ENCODE results near the gene ATG13. TPM values are rescaled to one million over a fixed set of nuclear protein-coding genes. Genes with fewer than 3 reads are reported as not detected.
"Not testable (repeated sequence)": the region's sequence is repeated elsewhere in the genome, so short reads cannot be mapped to it uniquely, and the experiment has no call there.

Gene ATG13
- polyA plus RNA-seq, 5 donors: 47.6 to 56.6 (median 49.5) TPM

GRCh38 chr11:46640036-46640788, 22.9 kb downstream of the ATG13 start:
- no peak for DNase-seq

DNA sequence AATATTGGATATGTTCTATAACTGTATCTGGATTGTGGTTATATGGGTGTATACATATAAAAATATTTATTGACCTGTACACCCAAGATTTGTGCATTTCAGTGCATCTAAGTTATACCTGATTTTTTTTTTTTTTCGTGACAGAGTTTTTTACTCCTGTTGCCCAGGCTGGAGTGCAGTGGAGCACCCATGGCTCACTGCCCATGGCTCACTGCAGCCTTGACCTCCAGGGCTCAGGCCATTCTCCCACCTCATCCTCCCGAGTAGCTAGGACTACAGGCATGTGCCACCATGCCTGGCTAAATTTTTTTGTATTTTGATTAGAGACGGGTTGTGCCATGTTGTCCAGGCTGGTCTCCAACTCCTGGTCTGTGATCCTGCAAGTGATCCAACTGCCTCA, 24.3 kb downstream of the ATG13 start:
- DNase-seq: no peak

- no peak for DNase-seq
Measured at GRCh38 chr11:46642627-46643335, 25.4 kb downstream of the ATG13 start.

GRCh38 chr11:46643531-46643930, 26.2 kb downstream of the ATG13 start:
- DNase-seq: no peak

DNA sequence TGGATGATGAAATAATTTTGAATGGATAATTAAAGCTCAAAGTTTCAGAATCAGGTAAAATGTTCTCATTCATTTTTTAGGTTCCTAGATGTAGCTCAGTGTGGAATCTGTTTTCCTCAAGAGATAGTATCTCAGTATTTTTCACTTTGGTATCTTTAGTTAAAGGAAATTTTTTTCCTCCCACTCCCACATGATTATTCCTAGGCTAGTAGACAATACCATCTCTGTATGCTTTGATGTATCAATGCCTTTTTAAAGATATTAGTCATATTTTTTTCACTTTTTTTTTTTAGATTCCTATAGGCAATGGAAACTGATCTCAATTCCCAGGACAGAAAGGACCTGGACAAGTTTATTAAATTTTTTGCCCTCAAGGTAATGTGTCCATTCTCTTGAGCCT, 26.6 kb downstream of the ATG13 start:
- DNase-seq: no peak

DNA sequence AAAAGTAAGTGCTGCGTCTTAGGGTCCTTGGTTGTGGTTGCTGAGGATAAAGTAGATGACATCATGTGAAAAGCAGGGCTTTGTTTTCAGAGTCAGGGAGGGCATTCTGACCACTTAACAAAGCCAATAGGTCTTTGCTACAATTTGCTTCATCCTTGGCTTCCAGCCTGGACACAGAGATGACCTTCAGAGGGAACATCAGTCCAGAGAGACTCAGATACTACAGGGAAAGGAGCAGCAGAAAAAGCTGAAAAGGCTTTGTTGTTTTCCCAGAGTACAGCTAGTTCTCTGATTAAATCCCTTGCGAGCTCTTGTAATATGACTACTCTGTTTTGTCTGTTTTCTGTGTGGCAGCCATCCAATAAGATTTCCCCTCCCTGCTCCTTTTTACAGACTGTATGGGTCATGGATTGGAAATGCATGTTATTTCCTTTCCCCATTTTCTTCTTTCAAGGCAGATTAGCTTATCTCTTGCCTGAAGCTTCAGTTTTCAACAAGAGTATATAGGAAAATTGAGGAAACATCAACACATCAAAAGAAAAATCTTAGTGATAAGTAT, 31.9 kb downstream of the ATG13 start:
- DNase-seq: no peak

- DNase-seq: no peak
Measured at GRCh38 chr11:46655631-46656030, 38.3 kb downstream of the ATG13 start.

- DNase-seq: no peak
Measured at GRCh38 chr11:46657186-46657585, 39.8 kb downstream of the ATG13 start.

DNA sequence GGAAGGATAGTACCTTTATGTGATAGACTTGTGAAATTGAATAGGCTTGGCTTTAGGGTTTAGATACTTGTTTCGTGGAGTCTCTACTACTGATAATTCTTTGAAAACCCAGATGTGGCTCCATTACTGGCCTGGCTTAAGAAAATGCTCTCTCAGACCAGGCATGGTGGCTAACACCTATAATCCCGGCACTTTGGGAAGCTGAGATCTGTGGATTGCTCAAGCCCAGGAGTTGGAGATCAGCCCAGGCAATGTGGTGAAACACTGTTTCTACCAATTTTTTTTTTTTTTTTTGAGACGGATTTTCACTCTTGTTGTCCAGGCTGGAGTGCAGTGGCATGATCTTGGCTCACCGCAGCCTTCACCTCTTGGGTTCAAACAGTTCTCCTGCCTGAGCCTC, 40.9 kb downstream of the ATG13 start:
- DNase-seq: no peak

DNA sequence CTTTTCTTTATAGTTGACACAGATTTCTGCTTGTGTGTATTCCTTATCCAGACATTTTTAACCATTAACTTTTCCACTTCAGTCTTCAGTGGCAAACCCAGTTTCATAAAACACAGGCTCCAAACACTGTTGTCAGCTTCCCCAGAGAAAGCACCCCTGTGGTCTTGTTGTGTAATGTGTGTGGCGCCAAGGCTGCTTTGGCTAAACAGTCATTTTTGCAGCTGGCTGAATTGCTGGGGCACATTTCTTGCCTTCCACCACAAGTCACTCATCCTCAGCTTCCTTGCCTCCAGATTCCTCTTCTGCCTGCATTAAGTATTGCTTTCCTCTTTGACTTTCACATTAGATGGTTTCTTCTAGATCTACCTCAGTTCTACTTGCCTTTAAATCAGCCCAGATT, 42.6 kb downstream of the ATG13 start:
- DNase-seq: no peak

DNA sequence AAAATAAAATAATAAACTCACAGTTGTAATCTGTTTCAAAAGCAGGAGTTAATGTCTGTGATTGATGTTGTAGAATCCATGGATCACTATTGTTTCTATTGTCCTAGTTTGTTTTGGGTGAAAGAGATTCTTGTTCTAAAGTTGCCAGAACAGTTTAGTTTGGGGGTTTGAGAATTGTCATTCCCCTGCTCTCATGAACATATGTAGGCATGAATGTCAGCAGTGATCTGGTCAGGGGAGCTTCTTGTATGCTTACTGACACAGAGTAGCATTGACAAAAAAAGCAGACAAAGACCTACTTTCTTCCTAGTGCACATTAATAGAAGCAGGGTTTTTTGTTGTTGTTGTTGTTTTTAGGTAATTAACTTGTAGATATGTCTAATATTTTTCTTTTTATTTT, 44.5 kb downstream of the ATG13 start:
- no peak for DNase-seq

GRCh38 chr11:46662366-46662765, 45.0 kb downstream of the ATG13 start:
- no peak for DNase-seq

- DNase-seq: no peak
Measured at GRCh38 chr11:46663277-46663940, 46.1 kb downstream of the ATG13 start.

- DNase-seq: no peak
Measured at GRCh38 chr11:46664612-46665011, 47.3 kb downstream of the ATG13 start.

DNA sequence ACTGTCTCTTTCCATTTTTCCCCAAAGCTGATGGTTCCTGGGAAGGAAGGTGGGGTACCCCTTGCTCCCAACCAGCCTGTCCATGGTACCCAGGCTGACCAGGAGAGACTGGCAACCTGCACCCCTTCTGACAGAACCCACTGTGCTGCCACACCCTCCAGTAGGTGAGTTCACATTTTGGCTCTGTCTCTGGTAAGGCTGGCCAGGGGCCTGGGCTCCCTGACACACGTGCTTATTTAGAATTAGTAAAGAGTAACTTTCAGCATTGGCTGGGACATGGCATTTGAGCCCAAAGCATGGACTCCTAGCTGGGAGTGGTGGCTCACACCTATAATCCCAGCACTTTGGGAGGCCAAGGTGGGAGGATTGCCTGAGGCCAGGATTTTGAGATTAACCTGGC, 48.0 kb downstream of the ATG13 start:
- no peak for DNase-seq

DNA sequence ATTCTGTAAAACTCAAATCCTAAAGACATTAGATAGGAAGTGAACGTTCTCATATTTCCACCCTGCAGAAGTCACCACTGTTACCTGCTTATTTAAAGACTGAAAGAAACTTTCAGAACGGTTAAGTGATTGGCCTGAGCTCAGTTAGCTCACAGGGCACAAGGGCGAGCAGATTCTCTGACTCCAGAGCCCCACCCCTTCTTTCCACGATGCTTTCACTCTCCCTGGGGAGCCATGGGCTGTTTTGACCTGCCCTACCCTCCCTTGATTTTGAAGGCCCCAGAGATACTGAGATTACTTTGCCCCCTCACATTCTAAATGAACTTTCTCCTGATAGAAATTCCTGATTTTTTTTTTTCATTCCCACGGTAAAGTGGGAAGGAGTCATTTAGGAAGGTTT, 49.2 kb downstream of the ATG13 start:
- DNase-seq: no peak

GRCh38 chr11:46667043-46667481, 49.7 kb downstream of the ATG13 start:
- no peak for DNase-seq

GRCh38 chr11:46668480-46669085, 51.2 kb downstream of the ATG13 start:
- no peak for DNase-seq

- DNase-seq: no peak
Measured at GRCh38 chr11:46669711-46670139, 52.4 kb downstream of the ATG13 start.

GRCh38 chr11:46670521-46670920, 53.2 kb downstream of the ATG13 start:
- DNase-seq: not testable (repeated sequence)

- DNase-seq: no peak
Measured at GRCh38 chr11:46671958-46672315, 54.6 kb downstream of the ATG13 start.

- DNase-seq: no peak
Measured at GRCh38 chr11:46672381-46672839, 55.1 kb downstream of the ATG13 start.

Data from right lung (tissue), 5 donors.